Raji (cell line): Measurements from ENCODE around the gene EXOC6B.

Experiments used
- POLR2A ChIP-seq: IDR thresholded peaks from 2 replicates; pipeline ENCODE4 v1.6.1; 2011; ENCODE audit warnings: low read depth, low read length, control low read depth; ENCODE audit not compliant: insufficient read depth

The EXOC6B gene

DNA sequence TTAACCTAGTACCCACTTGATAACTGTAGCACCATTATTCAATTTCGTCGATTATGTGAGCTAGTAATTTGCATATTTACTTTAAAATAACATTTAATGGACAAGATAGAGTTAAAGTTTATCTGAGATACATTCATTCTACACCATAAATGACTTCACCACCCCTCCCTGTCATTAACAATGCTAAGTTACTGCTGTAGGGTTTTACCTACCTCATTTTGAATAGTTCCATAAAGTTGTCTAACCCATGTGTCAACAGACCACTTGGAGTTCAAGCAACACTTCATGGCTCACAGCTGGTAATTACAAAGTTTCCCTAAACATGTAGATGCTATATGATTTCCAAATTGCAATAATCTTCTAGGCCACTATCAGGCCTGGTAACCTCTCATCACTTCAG is 550.7 kb downstream of the EXOC6B start:
- no peak for TF ChIP-seq POLR2A

DNA sequence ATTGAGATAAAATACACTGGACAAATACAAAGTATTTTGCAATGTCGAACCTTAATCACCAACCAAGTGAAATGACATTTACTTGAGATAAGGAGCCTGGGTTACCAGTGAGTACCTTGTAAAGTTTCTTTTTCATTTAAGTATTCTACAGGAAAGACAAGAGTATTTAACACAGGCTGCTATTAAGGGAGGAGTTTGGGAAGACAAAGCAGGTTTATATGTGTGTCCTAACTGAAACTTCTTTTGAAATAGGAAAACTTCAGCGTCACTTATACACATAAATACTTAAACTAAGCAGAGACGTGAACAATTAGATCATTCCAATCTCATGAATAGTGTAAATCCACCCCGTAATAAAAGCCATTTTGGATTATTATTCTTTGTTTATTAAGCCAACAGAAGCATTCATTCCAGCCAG is 551.4 kb downstream of the EXOC6B start:
- TF ChIP-seq POLR2A = no peak

DNA sequence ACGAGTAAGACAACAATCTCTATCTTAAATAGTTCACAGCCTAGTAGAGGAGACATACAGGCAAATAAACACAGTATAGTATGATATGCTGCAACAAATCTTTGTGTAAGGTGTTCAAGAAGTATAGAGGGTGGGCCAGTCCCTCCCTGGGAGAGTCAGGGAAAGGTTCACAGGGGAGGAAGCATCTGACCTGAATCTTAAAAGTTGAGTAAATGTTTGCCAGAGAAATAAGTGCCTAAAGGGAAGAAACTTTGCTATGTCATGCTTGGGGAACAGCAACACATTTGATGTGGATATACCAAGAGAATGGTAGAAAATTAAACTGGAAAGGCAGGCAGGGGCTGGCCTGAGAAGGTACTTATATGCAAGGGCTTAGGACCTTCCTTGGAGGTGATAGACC is 552.4 kb downstream of the EXOC6B start:
- no peak for TF ChIP-seq POLR2A

DNA sequence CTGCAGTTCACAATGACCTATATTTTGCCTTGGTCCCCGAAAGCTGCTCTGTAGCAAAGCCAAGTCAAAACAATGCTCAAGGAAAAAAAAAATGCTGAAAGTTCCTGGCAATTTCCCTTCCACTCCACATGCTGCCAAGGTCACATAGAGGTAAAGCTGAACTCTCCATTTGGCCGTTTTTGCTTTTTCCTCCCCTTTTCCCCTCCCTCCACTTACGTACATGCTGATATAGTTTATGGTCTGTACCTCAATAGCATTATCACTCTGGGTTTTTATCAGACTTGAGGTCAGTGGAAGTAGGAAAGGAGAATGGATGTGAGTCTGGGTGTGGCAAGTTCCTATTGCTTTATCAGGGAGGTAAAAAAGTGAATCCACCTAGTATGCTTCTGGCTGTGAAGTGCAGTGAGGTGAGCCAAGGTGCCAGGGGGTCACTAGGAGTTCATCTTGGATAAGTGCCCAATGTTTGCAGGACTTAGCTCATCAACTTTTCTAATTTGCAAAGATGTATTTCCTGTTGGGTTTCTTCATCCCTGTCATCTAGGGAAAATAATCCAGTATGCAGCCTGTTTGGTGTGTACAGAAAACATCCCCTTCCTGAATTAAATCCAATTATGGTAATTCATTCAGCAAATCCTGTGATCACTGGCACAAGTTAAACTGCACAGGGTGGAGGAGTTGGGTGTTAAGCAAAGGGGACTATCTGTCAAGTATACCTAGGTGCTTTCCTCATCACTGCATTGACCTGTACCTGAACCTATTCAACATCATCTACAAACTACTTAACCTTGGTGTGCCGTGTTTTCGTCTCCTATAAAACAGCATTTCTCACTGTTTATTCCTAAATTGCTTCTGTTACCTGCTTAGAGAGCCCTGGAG is 553.8 kb downstream of the EXOC6B start:
- TF ChIP-seq POLR2A = no peak

DNA sequence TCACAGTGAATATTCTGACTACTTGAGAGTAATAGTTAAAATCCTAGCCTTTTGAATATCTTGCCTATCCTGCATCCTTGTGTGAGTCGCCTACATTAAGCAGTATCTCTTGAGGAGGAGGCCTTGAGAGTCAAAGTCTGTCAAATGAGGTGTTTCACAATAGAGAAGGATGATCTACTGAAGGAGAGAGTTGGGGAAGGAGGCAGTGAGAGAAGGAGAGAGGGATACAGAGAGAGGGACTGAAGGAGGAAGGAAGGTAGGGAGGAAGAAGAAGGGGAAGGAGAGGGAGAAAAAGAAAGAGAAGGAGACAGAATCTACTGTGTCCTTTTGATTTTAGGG is 554.6 kb downstream of the EXOC6B start:
- TF ChIP-seq POLR2A = no peak

DNA sequence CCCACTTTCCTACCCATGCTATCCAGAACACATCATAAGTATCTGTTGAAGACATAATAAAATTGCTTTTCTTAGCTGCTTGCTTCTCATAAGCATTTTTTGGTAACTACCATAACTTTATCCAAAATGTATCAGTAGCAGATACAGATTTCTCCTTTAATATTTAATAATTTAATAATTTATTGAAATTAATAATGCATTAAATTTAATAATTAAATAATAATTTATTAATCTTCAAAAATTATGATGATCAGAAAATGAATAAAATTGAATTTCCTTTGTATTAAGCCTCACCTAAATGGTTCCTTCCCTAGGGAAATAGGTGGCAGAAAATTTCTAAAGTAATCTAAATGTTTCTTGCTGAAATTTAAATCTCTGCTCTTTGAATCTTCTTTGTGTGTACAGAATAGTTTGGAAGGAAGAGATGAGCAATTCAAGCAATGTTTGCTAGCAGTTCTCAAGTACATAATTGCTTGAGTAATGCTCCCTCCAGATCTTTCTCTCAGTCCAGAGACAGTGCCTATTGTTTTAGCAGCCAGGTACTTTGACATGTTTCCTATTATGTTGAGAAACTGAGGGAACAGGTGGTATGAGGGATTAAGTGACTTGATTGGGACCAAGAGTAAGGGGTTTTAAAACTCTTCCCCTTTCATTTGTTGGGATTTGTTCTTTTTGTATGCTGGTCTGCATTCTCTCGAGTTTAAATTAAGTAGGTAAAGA is 555.1 kb downstream of the EXOC6B start:
- no peak for TF ChIP-seq POLR2A

DNA sequence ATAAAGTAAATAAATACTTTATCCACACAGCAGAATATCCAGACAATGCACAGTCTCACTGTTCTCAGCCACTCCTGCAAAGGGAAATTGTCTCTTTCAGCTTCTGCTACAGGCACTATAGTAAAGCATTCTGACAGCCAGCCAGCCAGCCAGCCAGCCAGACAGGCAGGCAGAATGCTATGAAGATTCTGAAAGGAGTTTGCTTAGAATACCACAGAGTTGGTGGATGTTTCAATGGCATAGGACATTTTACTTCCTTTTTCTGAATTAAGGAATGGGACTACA is 562.1 kb downstream of the EXOC6B start:
- TF ChIP-seq POLR2A = no peak

DNA sequence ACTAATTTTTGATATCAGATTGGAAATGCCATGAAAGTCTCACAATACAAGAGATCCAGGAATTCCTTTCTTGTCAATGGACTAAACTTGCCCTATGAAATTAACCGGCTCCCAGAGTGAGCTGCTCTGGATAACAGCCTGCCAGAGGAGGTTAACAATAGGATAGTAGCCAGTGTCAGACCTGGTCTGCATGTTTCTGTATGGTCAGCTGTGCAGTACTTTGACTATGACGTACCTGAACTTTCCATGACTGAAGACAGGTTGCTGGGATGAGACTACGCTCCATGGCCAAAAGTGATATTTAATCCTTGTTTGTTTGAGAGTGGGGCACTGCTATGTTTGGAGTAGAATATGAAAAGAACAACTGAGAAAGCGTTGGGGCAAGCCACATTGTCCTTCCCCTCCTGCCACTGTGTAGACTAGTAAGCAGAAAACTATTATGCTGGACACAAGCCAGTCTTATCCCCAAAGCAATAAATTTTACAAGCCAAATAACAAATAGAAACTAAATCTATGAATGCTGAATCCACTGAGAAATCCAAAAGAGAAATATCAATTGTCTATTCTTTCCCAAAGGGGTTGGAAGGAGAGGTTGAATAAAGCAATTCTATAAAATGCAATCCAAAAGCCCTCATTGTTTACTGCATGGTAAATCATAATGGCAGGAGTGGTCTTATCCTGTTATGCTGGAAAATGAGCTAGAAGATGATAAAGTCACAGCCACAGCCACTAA is 562.6 kb downstream of the EXOC6B start:
- TF ChIP-seq POLR2A = no peak

DNA sequence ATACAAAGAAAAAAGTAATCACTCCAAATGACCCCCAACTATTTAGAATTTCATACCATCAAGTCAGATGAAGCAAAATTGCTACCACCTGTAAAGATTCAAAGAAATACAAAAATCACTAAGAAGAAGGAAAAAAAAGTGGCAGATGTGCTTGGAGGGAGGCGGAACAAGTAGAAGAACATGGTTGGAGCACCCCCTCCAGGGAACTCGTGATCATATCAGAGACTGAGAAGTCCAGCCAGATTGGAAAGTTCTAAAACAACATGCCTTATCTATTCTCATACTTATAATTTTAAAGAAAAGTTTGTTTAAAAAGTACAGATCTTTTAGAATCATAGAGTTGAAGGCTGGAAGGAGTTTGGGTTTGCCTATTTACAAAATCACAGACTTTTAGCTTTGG is 564.8 kb downstream of the EXOC6B start:
- no peak for TF ChIP-seq POLR2A

DNA sequence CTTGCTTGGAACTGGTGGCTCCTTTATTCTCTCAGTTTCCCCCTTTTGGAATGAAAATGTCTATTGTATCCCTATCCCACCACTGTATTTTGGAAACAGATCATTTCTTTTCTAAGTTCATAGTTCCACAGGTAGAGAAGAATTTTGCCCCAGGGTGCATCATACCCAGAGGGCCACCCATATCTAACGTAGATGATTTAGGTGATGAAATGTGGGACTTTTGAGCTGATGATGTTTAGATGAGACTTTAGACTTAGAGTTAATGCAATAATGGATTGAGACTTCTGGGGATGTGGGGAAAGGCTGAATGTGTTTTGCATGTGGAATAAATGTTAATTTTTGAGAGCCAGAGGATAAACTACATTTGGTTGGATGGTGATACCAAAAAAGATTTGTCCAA is 570.3 kb downstream of the EXOC6B start:
- TF ChIP-seq POLR2A = no peak

DNA sequence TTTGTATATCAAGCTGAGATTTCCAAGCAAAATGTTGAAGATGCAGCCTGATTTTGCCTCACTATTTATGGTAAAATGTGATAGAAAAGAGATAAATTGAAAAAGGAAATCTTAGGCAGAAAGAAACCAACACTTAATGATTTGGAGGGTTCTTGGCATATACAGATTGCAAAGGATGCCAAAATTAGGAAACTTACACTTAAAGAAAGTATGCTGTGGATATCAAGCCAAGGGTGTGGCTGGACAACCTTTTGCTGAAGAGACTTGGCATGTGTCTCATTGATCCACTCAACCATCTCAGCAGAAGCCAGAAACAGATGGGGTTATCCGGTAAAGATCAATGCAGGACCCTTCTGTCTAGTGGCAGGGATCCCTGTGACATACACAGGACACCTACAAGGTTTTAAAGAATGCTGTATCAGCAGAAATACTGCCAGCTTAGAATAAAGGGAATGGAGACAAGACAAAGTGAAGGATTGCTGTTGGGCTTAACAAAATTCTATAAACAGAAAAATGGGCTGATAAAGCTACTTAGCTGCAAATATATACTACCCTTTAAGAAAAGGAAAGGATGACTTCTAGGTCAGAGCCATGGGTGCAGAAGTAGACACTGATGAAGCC is 570.9 kb downstream of the EXOC6B start:
- no peak for TF ChIP-seq POLR2A

DNA sequence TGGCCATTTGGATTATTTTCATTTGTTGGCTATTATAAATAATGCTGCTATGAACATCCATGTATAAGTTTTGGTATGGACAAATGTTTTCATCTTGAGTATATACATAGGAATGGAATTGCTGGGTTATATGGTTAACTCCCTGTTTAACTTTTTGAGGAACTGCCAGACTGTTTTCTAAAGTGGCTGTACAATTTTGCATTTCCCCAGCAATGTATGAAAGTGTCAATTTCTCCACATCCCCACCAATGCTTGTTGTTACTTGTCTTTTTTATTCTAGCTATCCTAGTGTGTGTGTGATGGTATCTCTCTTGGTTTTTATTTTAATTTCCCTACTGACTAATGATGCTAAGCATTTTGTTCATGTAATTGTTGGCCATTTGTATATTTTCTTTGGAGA is 587.5 kb downstream of the EXOC6B start:
- no peak for TF ChIP-seq POLR2A

DNA sequence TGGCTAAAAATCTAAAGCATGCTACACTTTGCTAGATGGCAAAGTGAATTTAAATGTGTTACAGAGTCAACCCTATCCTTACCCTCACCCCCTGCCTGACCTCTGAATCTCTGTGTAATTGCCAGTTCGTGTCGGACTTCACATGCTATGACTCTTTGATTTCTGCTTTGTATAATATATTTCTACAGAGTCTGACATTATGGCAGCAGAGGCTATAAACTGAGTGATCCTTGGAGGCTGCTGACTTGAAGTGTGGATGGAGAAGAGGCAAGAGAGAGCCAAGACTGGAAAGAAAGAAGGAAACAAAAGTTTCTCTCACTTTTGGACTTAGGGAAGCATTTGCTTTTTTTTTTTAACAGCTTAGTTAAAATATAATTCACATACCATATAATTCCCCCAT is 588.3 kb downstream of the EXOC6B start:
- no peak for TF ChIP-seq POLR2A

DNA sequence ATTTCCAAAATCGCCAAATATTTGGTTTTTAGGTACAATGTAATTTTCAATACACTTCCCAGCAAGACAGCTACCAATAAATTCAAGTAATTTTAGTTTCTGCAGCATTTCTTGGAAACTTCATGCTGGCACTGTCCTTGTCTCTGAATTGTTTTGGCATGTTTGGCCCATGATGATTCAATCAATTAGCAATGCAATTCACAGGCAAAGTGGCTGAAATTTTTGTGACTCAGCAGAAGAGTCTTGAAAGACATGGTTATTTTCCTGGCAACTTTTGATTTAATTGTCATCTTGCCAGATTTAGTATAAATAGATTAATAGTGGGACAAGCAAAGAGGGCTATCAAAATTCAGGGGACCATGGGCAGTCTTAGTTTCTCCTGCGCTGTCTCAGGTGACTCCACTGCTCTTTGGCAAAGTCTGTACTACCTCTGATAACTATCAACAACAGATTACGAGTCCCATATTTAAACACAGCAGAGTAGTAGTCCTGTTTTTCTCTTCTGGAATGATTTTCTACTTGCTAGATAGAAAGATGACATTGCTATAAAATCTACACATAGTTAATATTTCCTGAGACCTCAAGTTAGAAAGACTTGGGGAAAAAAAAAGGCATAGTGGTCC is 589.3 kb downstream of the EXOC6B start:
- TF ChIP-seq POLR2A = no peak

DNA sequence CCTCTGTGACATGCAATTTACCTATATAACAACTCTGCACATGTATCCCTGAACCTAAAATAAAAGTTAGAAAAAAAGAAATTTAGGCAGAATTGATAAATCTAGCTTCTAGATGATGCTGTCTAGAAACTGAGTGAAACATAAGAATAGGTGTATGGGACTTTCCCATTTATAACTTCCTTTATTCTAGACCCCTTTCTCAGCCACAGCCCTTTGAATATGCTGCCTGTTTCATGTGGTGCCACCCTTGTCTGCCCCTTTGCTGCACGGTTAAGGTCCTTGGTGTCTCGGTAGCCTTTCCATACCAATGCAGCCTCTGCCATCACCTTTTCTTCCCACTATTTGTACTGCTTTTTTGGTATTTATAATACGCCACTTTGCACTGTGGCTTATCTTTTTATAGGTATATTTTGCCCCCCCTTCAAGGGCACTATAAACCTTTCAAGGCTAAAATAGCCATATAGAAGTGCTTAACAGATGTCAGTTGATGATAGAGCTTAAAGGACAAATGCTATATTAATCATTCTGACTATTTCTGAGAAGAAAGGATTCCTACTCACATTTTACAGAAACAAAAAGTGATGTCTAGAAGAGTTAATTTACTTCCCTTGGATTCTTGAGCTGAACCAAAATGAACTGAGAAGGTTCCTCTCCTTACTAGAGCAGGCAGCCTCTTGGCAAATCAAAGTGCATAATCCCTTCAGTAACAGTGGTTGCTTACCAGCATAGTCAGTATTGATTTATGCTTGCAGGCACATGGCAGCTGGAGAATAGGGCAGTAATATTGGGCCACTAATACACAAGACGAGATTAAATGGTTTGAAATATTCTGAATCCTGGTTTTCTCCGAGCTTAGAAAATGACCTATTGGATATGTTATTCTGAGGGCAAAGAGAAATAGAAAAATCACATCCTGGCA is 590.1 kb downstream of the EXOC6B start:
- TF ChIP-seq POLR2A = no peak

DNA sequence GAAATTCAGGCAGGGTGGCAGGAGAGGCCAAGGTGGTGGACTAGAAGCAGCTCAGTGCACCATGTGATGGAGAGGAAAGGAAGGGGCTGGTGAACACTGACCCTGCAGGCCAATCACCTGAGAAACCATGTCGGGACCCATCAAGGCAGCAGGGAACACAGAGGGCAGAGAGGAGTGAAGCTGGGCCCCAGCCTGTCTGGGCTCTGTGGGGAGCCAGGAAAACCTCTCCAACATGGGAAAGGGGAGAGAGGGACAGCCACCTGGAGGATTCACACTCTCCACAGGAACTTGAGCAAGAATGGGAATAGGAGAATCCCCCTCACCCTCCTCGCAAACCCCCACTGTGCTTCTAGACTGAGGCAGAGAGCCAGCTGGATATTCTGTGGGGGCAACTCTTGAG is 592.6 kb downstream of the EXOC6B start:
- no peak for TF ChIP-seq POLR2A
